ENCODE measurements around the gene SUMF1.
"Not testable (repeated sequence)": the region's sequence is repeated elsewhere in the genome, so short reads cannot be mapped to it uniquely, and the experiment has no call there.

Gene SUMF1

DNA sequence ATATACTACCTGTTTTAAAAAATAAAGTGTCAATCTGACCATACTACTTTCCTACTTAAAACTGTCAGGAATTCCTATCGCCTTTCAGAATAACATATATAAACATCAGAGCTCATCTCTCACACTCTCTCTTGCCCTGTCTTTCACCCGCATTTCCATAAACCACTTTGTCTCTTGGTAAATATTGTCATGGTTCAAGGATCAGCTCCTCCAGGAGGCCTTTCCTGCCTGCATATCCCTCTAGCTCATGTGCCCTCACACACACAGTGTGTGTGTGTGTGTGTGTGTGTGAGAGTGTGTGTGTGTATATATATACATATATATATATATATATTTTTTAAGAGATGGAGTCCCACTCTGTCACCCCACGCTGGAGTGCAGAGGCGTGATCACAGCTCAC, 6.7 kb downstream of the SUMF1 start:
- DNase-seq (ENCODE audit: low read depth, low spot score): no peak
- TF ChIP-seq, protein P1, sequence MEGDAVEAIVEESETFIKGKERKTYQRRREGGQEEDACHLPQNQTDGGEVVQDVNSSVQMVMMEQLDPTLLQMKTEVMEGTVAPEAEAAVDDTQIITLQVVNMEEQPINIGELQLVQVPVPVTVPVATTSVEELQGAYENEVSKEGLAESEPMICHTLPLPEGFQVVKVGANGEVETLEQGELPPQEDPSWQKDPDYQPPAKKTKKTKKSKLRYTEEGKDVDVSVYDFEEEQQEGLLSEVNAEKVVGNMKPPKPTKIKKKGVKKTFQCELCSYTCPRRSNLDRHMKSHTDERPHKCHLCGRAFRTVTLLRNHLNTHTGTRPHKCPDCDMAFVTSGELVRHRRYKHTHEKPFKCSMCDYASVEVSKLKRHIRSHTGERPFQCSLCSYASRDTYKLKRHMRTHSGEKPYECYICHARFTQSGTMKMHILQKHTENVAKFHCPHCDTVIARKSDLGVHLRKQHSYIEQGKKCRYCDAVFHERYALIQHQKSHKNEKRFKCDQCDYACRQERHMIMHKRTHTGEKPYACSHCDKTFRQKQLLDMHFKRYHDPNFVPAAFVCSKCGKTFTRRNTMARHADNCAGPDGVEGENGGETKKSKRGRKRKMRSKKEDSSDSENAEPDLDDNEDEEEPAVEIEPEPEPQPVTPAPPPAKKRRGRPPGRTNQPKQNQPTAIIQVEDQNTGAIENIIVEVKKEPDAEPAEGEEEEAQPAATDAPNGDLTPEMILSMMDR (IDR thresholded peaks at IDR 0.05; ENCODE audit: insufficient read depth, low read length, missing control alignments): no peak
- POLR2A ChIA-PET: no interaction called here
- H3K4me3 ChIP-seq (ENCODE audit: low read depth, low read length): no peak overlapping the region
- CTCF ChIA-PET: no interaction called here

DNA sequence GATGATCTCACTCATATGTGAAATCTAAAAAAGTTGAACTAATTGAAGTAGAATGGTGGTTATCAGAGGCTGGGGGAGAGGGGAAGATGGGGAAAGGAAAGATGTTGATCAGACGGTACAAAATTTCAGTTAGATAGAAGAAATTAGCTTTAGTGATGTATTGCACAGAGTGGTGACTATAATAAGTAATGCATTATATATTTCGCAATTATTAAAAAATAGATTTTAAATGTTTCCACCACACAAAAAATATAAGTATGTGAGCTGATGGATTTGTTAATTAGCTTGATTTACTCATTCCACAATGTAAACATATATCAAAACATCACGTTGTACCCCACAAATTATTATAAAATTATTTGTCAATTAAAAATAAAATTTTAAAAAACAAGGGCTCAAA, 8.1 kb downstream of the SUMF1 start:
- POLR2A ChIA-PET: no interaction called here
- H3K4me3 ChIP-seq (ENCODE audit: low read depth, low read length): no peak overlapping the region
- TF ChIP-seq, protein P1 (IDR thresholded peaks at IDR 0.05; ENCODE audit: insufficient read depth, low read length, missing control alignments): no peak
- CTCF ChIA-PET: no interaction called here
- DNase-seq (ENCODE audit: low read depth, low spot score): no peak

DNA sequence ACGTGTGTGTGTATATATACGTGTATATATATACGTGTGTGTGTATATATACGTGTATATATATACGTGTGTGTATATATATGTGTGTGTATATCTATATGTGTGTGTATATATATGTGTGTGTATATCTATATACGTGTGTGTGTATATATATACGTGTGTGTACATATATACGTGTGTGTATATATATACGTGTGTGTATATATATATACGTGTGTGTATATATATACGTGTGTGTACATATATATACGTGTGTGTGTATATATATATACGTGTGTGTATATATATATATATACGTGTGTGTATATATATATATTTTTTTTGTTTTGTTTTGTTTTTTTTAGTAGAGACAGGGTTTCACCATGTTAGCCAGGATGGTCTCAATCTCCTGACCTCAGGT, 10.3 kb downstream of the SUMF1 start:
- POLR2A ChIA-PET; CTCF ChIA-PET; DNase-seq (ENCODE audit: low read depth, low spot score): not testable (repeated sequence)

DNA sequence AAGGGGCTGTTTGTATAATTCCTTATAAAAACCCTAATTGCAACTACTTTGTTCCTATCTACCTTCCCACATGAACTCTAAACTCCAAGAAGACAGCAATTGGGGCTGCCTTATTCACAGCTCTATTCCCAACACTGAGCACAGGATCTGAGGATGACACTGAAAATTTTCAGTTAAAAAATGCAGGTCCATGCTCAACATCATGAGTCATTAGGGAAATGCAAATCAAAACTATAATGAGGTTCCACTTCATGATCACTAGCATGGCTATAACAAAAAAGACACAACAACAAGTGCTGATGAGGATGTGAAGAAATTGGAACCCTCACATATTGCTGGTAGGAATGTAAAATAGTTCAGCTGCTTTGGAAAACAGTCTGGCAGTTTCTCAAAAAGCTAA, 12.9 kb downstream of the SUMF1 start:
- DNase-seq (ENCODE audit: low read depth, low spot score): no peak
- H3K4me3 ChIP-seq (ENCODE audit: low read depth, low read length): no peak overlapping the region
- ChIA-PET POLR2A (no interaction called here), CTCF (interaction anchor here (1.0 kb wide), 1 partner anchor 103 kb away, joined by 3 read pairs; no protein-coding TSS in a partner anchor)
- TF ChIP-seq, protein P1 (IDR thresholded peaks at IDR 0.05; ENCODE audit: insufficient read depth, low read length, missing control alignments): no peak

More for the DNA sequence above, 10.3 kb downstream of the SUMF1 start:
- H3K4me3 ChIP-seq (ENCODE audit: low read depth, low read length): not testable (repeated sequence)

DNA sequence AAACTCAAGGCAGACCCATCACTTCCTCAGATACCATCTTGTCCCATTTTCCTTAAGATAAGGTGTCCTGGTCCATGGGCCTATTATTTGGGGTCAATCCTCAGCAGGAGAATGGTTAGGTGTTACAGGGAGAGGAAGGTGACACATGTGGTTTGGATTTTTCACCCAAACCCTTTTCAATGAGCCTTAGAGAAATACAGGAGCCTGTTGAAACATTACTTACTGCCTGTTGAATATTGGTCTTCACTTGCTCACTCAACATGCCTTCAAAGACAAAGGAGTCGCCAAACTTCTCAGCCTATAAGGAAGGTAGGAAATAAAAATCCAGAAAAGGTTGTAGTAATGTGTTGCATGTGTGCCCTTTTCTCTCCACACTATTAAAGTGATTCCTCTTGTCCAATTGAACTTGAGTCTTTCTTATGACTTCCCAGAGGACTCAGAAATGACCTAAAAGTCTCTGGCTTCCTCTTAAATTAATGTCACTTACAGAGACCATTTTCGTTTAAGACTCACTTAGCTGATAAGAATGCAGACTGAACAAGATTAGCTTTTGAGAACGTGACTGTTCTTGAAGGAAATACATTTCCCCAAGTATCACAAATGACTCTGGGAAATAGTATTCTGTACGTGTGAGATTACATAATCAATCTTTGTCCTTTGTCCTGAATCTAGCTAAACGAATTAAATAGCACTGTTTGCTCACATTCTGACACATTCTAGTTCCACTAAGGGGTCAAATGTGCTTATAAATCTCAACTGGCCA, 17.8 kb downstream of the SUMF1 start:
- ChIA-PET POLR2A (no interaction called here), CTCF (no interaction called here)
- TF ChIP-seq, protein P1 (IDR thresholded peaks at IDR 0.05; ENCODE audit: insufficient read depth, low read length, missing control alignments): no peak
- DNase-seq (ENCODE audit: low read depth, low spot score): no peak
- no peak overlapping the region for H3K4me3 ChIP-seq (ENCODE audit: low read depth, low read length)

DNA sequence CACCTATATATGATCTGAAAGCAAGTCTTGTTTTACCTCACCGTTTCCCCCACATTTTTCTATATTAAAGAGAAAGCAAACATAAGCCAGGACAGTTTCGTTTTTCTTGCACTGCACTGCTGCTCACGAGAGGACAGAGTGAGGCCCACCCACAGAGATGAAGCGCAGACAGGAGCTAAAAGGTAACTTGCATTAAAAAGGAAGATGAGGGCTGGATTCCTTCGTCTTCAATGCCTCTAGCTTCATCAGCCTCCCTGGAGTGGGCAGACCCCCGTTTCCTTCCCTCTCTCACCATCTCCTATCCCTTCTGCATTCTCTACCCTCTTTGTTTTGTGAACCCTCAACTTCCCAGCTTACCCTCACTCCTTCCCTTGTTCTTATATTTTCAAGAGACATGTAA, 18.9 kb downstream of the SUMF1 start:
- POLR2A ChIA-PET: no interaction called here
- DNase-seq (ENCODE audit: low read depth, low spot score): no peak
- H3K4me3 ChIP-seq (ENCODE audit: low read depth, low read length): no peak overlapping the region
- CTCF ChIA-PET: no interaction called here
- TF ChIP-seq, protein P1 (IDR thresholded peaks at IDR 0.05; ENCODE audit: insufficient read depth, low read length, missing control alignments): no peak
